ENCODE measurements around the gene GPR4. TPM values are rescaled to one million over a fixed set of nuclear protein-coding genes. Genes with fewer than 3 reads are reported as not detected.

The GPR4 gene
- total and polyA plus RNA-seq, 2 of the 4 experiments (the other 2 are of a cell fraction), result 0.02 TPM; not detected in 1

DNA sequence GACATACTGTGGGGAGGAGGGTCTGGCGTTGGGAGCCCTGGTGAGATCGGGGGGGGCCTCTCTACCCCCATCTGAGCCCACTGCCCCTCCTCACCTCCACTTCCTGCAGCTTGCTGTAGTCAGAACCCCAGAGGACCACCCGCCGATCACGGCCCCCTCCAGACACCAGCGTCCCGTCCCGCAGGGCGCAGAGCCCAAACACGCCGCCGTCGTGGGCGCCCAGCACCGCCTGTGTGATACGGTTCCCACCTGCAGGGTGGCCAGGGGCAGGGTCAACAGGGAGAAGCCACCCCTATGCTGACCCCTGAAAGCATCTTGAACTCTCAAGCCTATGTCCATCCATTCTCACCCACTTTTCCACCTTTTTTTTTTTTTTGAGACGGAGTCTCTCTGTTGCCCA, 19.4 kb upstream of the GPR4 start:
- H3K9ac ChIP-seq (ENCODE audit: low read depth, low read length), result no peak overlapping the region
- intact Hi-C loops (cut with micrococcal nuclease) (no loop called here), dilution Hi-C loops (cut with HindIII; ENCODE audit: low sequenced_read_pairs, unreplicated experiment) (no loop called here), in situ Hi-C loops (cut with MboI; ENCODE audit: low sequenced_read_pairs) (no loop called here)
- no peaks in the 10 kb centered on the region; a peak in 1 of 4 replicates for H3K79me1 ChIP-seq (ENCODE audit: low read depth in 1 of 2, low read length in 2 of 2)
- no peak overlapping the region for H4K91ac ChIP-seq (ENCODE audit: insufficient read depth, low read depth, low read length)
- no peak for TF ChIP-seq RAD21 (IDR thresholded peaks at IDR 0.05; ENCODE audit: low read length)
- no peak for TF ChIP-seq MAFK (IDR thresholded peaks at IDR 0.05; ENCODE audit: low read depth, low read length)
- TF ChIP-seq NFE2L2 (IDR thresholded peaks at IDR 0.05; ENCODE audit: low read depth, low read length), result no peak
- TF ChIP-seq, protein P1, sequence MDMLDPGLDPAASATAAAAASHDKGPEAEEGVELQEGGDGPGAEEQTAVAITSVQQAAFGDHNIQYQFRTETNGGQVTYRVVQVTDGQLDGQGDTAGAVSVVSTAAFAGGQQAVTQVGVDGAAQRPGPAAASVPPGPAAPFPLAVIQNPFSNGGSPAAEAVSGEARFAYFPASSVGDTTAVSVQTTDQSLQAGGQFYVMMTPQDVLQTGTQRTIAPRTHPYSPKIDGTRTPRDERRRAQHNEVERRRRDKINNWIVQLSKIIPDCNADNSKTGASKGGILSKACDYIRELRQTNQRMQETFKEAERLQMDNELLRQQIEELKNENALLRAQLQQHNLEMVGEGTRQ (IDR thresholded peaks at IDR 0.05; ENCODE audit: low read depth, low read length), result no peak
- TF ChIP-seq BHLHE40 (IDR thresholded peaks at IDR 0.05; ENCODE audit: low read depth, low read length), result no peak
- no peak for TF ChIP-seq CHD1 (IDR thresholded peaks at IDR 0.05; ENCODE audit: low read depth, low read length)
- TF ChIP-seq CEBPB (IDR thresholded peaks at IDR 0.05; ENCODE audit: low read depth, low read length), result no peak
- no peak for TF ChIP-seq RCOR1 (IDR thresholded peaks at IDR 0.05; ENCODE audit: insufficient replicate concordance, low read length)
- H3K4me1 ChIP-seq (ENCODE audit: control insufficient read depth, insufficient read depth, low read length), result no peaks in the 10 kb centered on the region
- H4K5ac ChIP-seq (ENCODE audit: low read depth, low read length), result no peak overlapping the region
- POLR2A ChIA-PET (ENCODE audit: unreplicated experiment), result no interaction called here
- H3K56ac ChIP-seq (ENCODE audit: extremely low read depth, insufficient read depth, low read length), result no peak overlapping the region
- no peak overlapping the region for H2BK20ac ChIP-seq (ENCODE audit: low read depth, low read length)
- H4K8ac ChIP-seq (ENCODE audit: low read depth in 2 of 2, low read length in 2 of 2), result no peak overlapping the region
- H3K14ac ChIP-seq (replicated peaks; ENCODE audit: low read depth, low read length), result no peak overlapping the region
- CTCF ChIA-PET, result no interaction called here
- peaks cover 47% of the 10 kb centered on the region for H3K36me3 ChIP-seq (ENCODE audit: control insufficient read depth, insufficient read depth, low read length)
- no peaks in the 10 kb centered on the region for H3K27me3 ChIP-seq (ENCODE audit: control insufficient read depth, insufficient read depth, low read length)
- no peak overlapping the region for H3K4ac ChIP-seq (ENCODE audit: low read depth, low read length)
- ATAC-seq (ENCODE audit: low read depth) (no peak), DNase-seq (no peak)
- H4K20me1 ChIP-seq (ENCODE audit: insufficient read depth, low read length), result no peaks in the 10 kb centered on the region; the same call in 1 of the 2 replicates
- no TSS peak for BruUV-seq (replicated peaks)
- no peak overlapping the region for H2BK15ac ChIP-seq (ENCODE audit: low read depth, low read length)
- peaks cover 5% of the 10 kb centered on the region; the same call in 1 of the 2 replicates for H3K9me1 ChIP-seq (ENCODE audit: insufficient read depth, low read length)
- H2BK5ac ChIP-seq (ENCODE audit: low read depth, low read length, poor library complexity, severe bottlenecking), result no peak overlapping the region
- H2AK5ac ChIP-seq (ENCODE audit: low read depth, low read length), result no peak overlapping the region
- no peak overlapping the region for H2AK9ac ChIP-seq (replicated peaks; ENCODE audit: low read depth, low read length, poor library complexity)
- no peak overlapping the region for H3K4me2 ChIP-seq (ENCODE audit: low read depth, low read length)
- no peak overlapping the region for H3K23ac ChIP-seq (ENCODE audit: low read depth, low read length)
- H3K9me3 ChIP-seq (ENCODE audit: control insufficient read depth, insufficient read depth, low read length), result no peaks in the 10 kb centered on the region
- no peak overlapping the region for H3K4me3 ChIP-seq (ENCODE audit: insufficient read depth, low read depth, low read length)
- H3K18ac ChIP-seq (ENCODE audit: low read depth, low read length), result no peak overlapping the region
- no peak overlapping the region for H2AFZ ChIP-seq (replicated peaks; ENCODE audit: low read length, poor library complexity)
- H2BK120ac ChIP-seq (ENCODE audit: low read depth, low read length), result no peak overlapping the region
- no peak overlapping the region for H3K27ac ChIP-seq (ENCODE audit: insufficient read depth, low read length)
- 92% methylated on average over 7 of the region's 17 CpGs; no CpG with 5 or more reads in 1 of the 2 experiments for WGBS, 2 experiments (ENCODE audit: extremely low coverage in 2 of 2, insufficient read length in 1 of 2)
